HepG2 (cell line): ENCODE measurements around the gene SLC2A11. TPM values are rescaled to one million over a fixed set of nuclear protein-coding genes. Genes with fewer than 3 reads are reported as not detected.
A peak's percentile ranks its signal among the peaks of the same experiment; 100 is the strongest.

ENCODE experiments used
- ATAC-seq: fragments of 200-7000 bp; cut with Tn5 transposase; 3 replicates; pipeline ENCODE4 v1.9.1; 2020; ENCODE audit warnings: mild to moderate bottlenecking, moderate library complexity
- BruUV-seq: library from RNA; stranded (reverse); fragments of 400-500 nt; replicated peaks from 2 replicates; lab custom pipeline; 2021; lab: Mats Ljungman, UMichigan
- CTCF ChIA-PET: fragments of 300-600 bp; formaldehyde crosslinking; extraction: SDS; loops from one replicate; lab custom pipeline; 2021; ENCODE audit warnings: low total read pairs, inconsistent platforms, low intra/inter-chr PET ratio; lab: Yijun Ruan, JAX
- POLR2A ChIA-PET: fragments of 350-600 bp; sonication (Branson Sonifier 250); formaldehyde crosslinking; loops from one replicate; lab custom pipeline; 2020; ENCODE audit warnings: antibody characterized with exemption, inconsistent platforms; lab: Yijun Ruan, JAX
- DNase-seq: peaks from one replicate; pipeline ENCODE4 v3.0.0-alpha.2; 2015; ENCODE audit warnings: low spot score
- FAIRE-seq: peaks from 3 replicates; lab custom pipeline; 2011; peaks lifted over from hg19 to GRCh38; lab: Jason Lieb, UNC
- H2AFZ ChIP-seq: one replicate; pipeline ENCODE4 v1.6.1; 2011; ENCODE audit warnings: low read length, inconsistent platforms
- H3K27ac ChIP-seq: fragments of 300-600 bp; 3 replicates; pipeline ENCODE4 v1.8.0; 2011; ENCODE audit warnings: mixed run types, mild to moderate bottlenecking, mixed read lengths, low read length, inconsistent platforms; ENCODE audit not compliant: insufficient read depth; ENCODE audit errors: extremely low read length
- H3K27me3 ChIP-seq, 2 experiments: fragments of 200-600 bp in 1 of 2; 2 replicates in 1 of 2; 3 replicates in 1 of 2; pipeline versions ENCODE4 v1.6.0 to v1.8.0; 2011; ENCODE audit warnings: low read length in 2 of 2, mild to moderate bottlenecking in 2 of 2, moderate library complexity in 2 of 2, inconsistent platforms in 1 of 2; ENCODE audit not compliant: insufficient read depth in 2 of 2, control insufficient read depth in 1 of 2
- H3K36me3 ChIP-seq, 2 experiments: fragments of 200-600 bp in 1 of 2; replicated peaks in 1 of 2; 2 replicates in 1 of 2; 3 replicates in 1 of 2; pipeline versions ENCODE4 v1.5.1 to v1.8.0; 2011; ENCODE audit warnings: low read length in 2 of 2, inconsistent platforms in 1 of 2; ENCODE audit not compliant: insufficient read depth in 2 of 2, control insufficient read depth in 1 of 2
- H3K4me1 ChIP-seq: 2 replicates; pipeline ENCODE4 v1.5.1; 2012; ENCODE audit warnings: low read length, inconsistent platforms; ENCODE audit not compliant: insufficient read depth
- H3K4me2 ChIP-seq: 2 replicates; pipeline ENCODE4 v1.6.0; 2011; ENCODE audit warnings: low read depth, low read length, inconsistent platforms
- H3K4me3 ChIP-seq, 3 experiments: fragments of 200-600 bp in 1 of 3; sonication (generic), shearing (Covaris generic) in 1 of 3; replicated peaks in 1 of 3; 2 replicates each; pipeline ENCODE4 v1.5.1; 2011 to 2016; ENCODE audit warnings: low read length in 3 of 3, inconsistent platforms in 2 of 3, low read depth in 2 of 3, mild to moderate bottlenecking in 2 of 3, control low read depth in 1 of 3, mixed read lengths in 1 of 3; ENCODE audit not compliant: insufficient read depth in 1 of 3
- H3K79me2 ChIP-seq: one replicate; pipeline ENCODE4 v1.6.1; 2011; ENCODE audit warnings: low read length, inconsistent platforms; ENCODE audit not compliant: insufficient read depth
- H3K9ac ChIP-seq: 2 replicates; pipeline ENCODE4 v1.6.0; 2011; ENCODE audit warnings: mild to moderate bottlenecking, low read depth, low read length, inconsistent platforms; ENCODE audit not compliant: insufficient read depth
- H3K9me3 ChIP-seq: 2 replicates; pipeline ENCODE4 v1.5.1; 2012; ENCODE audit warnings: mild to moderate bottlenecking, low read length
- H4K20me1 ChIP-seq: 2 replicates; pipeline ENCODE4 v1.6.0; 2011; ENCODE audit warnings: inconsistent platforms, mild to moderate bottlenecking, low read length, moderate library complexity; ENCODE audit not compliant: insufficient read depth
- CHCHD3 ChIP-seq: sonication (generic); formaldehyde crosslinking; IDR thresholded peaks from 2 replicates; pipeline ENCODE4 v1.8.0; 2022; ENCODE audit warnings: mild to moderate bottlenecking, missing genetic modification reagents, moderate library complexity
- ETV6 ChIP-seq: sonication (generic); formaldehyde crosslinking; conservative IDR thresholded peaks from 2 replicates; pipeline ENCODE4 v1.4.0; 2020; ENCODE audit warnings: missing genetic modification reagents
- HMG20A ChIP-seq: IDR thresholded peaks from 2 replicates; pipeline ENCODE4 v1.6.1; 2016; ENCODE audit warnings: borderline replicate concordance
- MTF2 ChIP-seq: sonication (generic); formaldehyde crosslinking; IDR thresholded peaks from 2 replicates; pipeline ENCODE4 v1.5.0; 2020; ENCODE audit warnings: missing genetic modification reagents, borderline replicate concordance
- NCOA2 ChIP-seq: sonication (generic); formaldehyde crosslinking; IDR thresholded peaks from 2 replicates; pipeline ENCODE4 v1.8.0; 2022; ENCODE audit warnings: inconsistent platforms
- SIX1 ChIP-seq: sonication (generic); formaldehyde crosslinking; IDR thresholded peaks from 2 replicates; pipeline ENCODE4 v1.4.0; 2020; ENCODE audit warnings: missing genetic modification reagents, borderline replicate concordance
- TCF12 ChIP-seq, 2 experiments: fragments of 450-650 bp in 1 of 2; sonication (generic) in 1 of 2; formaldehyde crosslinking in 1 of 2; IDR thresholded peaks; 2 replicates each; pipeline versions ENCODE4 v1.6.1 to v1.8.0; 2017 to 2022; ENCODE audit warnings: antibody characterized with exemption in 1 of 2, mild to moderate bottlenecking in 1 of 2, missing genetic modification reagents in 1 of 2, moderate library complexity in 1 of 2
- TRIM24 ChIP-seq: sonication (generic); formaldehyde crosslinking; IDR thresholded peaks from 2 replicates; pipeline ENCODE4 v1.8.0; 2022; ENCODE audit warnings: mild to moderate bottlenecking, missing genetic modification reagents
- ZGPAT ChIP-seq: IDR thresholded peaks from 2 replicates; pipeline ENCODE4 v1.6.1; 2016; ENCODE audit warnings: mild to moderate bottlenecking
- ZMYM3 ChIP-seq: sonication (generic); formaldehyde crosslinking; IDR thresholded peaks from 2 replicates; pipeline ENCODE4 v1.5.1; 2020; ENCODE audit warnings: mild to moderate bottlenecking, missing genetic modification reagents
- ZNF383 ChIP-seq: sonication (generic); formaldehyde crosslinking; IDR thresholded peaks from 2 replicates; pipeline ENCODE4 v1.4.0; 2020; ENCODE audit warnings: missing genetic modification reagents, mild to moderate bottlenecking, borderline replicate concordance
- ZNF547 ChIP-seq: sonication (generic); formaldehyde crosslinking; IDR thresholded peaks from 2 replicates; pipeline ENCODE4 v1.5.1; 2020; ENCODE audit warnings: mild to moderate bottlenecking, missing genetic modification reagents
- WGBS: methylation state at CpG from one replicate; pipeline ENCODE4 v1.1.6; 2017; ENCODE audit warnings: low lambda C conversion rate; 5-methylcytosine and 5-hydroxymethylcytosine counted together
- in situ Hi-C: cut with HindIII; loops from 2 replicates; pipeline ENCODE4 v1.10.0; 2017; ENCODE audit warnings: low pct_unique_long_range_greater_than_20kb; ENCODE audit not compliant: extremely low pct_ligation_motif_present
- intact Hi-C: fragments of 100-400 bp; cut with micrococcal nuclease; formaldehyde crosslinking; loops from one replicate; pipeline ENCODE4 v1.10.0; 2022; ENCODE audit not compliant: unreplicated experiment
- polyA plus RNA-seq, 8 experiments: library from polyadenylated mRNA; depleted of rRNA in 3 of 8; stranded (reverse) in 7 of 8; unstranded in 1 of 8; fragments of >200 nt; fragmentation: Illumina TruSeq in 4 of 8; extraction: Trizol in 4 of 8; gene quantifications; 2 replicates each; pipeline versions ENCODE4 v1.2.1 to v1.2.3, GENCODE V29; 2011 to 2016; ENCODE audit warnings: low read depth in 4 of 8, missing spikeins in 1 of 8, mixed read lengths in 1 of 8; ENCODE audit not compliant: insufficient read depth in 1 of 8
- total RNA-seq, 5 experiments: library from RNA; depleted of rRNA; stranded (reverse); fragments of >200 nt; fragmentation: Illumina TruSeq; extraction: Trizol; gene quantifications; 2 replicates each; pipeline ENCODE4 v1.2.3, GENCODE V29; 2016; ENCODE audit warnings: low read depth in 1 of 5
- TF ChIP-seq, protein P1 (sequence below), 2 experiments: fragments of 450-650 bp in 1 of 2; sonication (generic) in 1 of 2; formaldehyde crosslinking; IDR thresholded peaks; 2 replicates each; pipeline versions ENCODE4 v1.5.0 to v1.8.0; 2020 to 2022; ENCODE audit warnings: mild to moderate bottlenecking in 1 of 2, missing genetic modification reagents in 1 of 2
- TF ChIP-seq, protein P2 (sequence below): sonication (generic); formaldehyde crosslinking; IDR thresholded peaks from 2 replicates; pipeline ENCODE4 v1.5.0; 2020; ENCODE audit warnings: mild to moderate bottlenecking, missing genetic modification reagents, borderline replicate concordance
- TF ChIP-seq, protein P3 (sequence below): sonication (generic); formaldehyde crosslinking; IDR thresholded peaks from 2 replicates; pipeline ENCODE4 v1.8.1; 2023; ENCODE audit warnings: mild to moderate bottlenecking, missing genetic modification reagents

Gene SLC2A11
- total and polyA plus RNA-seq, 2 of the 13 experiments (the other 11 are each of a cell fraction or from before 2014, with no cell fraction given), result 15.2 to 15.4 TPM

DNA sequence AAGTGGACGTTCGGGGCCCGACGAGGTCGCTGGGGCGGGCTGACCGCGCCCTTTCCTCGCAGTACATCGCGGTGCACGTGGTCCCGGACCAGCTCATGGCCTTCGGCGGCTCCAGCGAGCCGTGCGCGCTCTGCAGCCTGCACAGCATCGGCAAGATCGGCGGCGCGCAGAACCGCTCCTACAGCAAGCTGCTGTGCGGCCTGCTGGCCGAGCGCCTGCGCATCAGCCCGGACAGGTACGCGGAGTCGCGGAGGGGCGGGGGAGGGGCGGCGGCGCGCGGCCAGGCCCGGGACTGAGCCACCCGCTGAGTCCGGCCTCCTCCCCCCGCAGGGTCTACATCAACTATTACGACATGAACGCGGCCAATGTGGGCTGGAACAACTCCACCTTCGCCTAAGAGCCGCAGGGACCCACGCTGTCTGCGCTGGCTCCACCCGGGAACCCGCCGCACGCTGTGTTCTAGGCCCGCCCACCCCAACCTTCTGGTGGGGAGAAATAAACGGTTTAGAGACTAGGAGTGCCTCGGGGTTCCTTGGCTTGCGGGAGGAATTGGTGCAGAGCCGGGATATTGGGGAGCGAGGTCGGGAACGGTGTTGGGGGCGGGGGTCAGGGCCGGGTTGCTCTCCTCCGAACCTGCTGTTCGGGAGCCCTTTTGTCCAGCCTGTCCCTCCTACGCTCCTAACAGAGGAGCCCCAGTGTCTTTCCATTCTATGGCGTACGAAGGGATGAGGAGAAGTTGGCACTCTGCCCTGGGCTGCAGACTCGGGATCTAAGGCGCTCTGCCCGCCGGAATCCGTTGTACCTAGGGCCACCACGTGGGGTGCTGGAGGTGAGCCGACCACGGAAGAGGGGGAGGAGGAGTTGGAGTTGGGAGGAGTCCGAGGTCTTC is 37.3 kb downstream of the SLC2A11 start:
- intact Hi-C loops, result loop anchor here (2.0 kb wide), 1 partner anchor 26 kb away; no protein-coding TSS in a partner anchor
- H3K9me3 ChIP-seq, result no peaks in the 10 kb centered on the region
- TF ChIP-seq ZMYM3, result no peak
- peak; percentile 39; the same call in 1 of the 2 replicates for TF ChIP-seq ZGPAT (CRISPR knock-in tag)
- TF ChIP-seq, protein P1, sequence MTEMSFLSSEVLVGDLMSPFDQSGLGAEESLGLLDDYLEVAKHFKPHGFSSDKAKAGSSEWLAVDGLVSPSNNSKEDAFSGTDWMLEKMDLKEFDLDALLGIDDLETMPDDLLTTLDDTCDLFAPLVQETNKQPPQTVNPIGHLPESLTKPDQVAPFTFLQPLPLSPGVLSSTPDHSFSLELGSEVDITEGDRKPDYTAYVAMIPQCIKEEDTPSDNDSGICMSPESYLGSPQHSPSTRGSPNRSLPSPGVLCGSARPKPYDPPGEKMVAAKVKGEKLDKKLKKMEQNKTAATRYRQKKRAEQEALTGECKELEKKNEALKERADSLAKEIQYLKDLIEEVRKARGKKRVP (CRISPR knock-in tag; IDR thresholded peaks at IDR 0.05), result peak in 1 of 2 experiments; percentile 10; a peak in 1 of 4 replicates
- no peak for TF ChIP-seq HMG20A
- TF ChIP-seq, protein P2, sequence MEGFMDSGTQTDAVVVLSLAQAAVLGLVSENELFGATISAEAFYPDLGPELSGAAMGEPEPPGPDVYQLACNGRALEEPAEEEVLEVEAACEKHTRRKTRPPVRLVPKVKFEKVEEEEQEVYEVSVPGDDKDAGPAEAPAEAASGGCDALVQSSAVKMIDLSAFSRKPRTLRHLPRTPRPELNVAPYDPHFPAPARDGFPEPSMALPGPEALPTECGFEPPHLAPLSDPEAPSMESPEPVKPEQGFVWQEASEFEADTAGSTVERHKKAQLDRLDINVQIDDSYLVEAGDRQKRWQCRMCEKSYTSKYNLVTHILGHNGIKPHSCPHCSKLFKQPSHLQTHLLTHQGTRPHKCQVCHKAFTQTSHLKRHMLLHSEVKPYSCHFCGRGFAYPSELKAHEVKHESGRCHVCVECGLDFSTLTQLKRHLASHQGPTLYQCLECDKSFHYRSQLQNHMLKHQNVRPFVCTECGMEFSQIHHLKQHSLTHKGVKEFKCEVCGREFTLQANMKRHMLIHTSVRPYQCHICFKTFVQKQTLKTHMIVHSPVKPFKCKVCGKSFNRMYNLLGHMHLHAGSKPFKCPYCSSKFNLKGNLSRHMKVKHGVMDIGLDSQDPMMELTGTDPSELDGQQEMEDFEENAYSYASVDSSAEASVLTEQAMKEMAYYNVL, result peak; percentile 35; the same call in 1 of the 2 replicates
- TF ChIP-seq, protein P3, sequence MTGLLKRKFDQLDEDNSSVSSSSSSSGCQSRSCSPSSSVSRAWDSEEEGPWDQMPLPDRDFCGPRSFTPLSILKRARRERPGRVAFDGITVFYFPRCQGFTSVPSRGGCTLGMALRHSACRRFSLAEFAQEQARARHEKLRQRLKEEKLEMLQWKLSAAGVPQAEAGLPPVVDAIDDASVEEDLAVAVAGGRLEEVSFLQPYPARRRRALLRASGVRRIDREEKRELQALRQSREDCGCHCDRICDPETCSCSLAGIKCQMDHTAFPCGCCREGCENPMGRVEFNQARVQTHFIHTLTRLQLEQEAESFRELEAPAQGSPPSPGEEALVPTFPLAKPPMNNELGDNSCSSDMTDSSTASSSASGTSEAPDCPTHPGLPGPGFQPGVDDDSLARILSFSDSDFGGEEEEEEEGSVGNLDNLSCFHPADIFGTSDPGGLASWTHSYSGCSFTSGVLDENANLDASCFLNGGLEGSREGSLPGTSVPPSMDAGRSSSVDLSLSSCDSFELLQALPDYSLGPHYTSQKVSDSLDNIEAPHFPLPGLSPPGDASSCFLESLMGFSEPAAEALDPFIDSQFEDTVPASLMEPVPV, result no peak
- no peak for TF ChIP-seq MTF2
- peak; percentile 81; the same call in 1 of the 2 replicates for TF ChIP-seq CHCHD3 (CRISPR knock-in tag)
- TF ChIP-seq TCF12 (IDR thresholded peaks at IDR 0.05), result no peak
- peak; percentile 26; the same call in 1 of the 2 replicates for TF ChIP-seq TCF12 (CRISPR knock-in tag; IDR thresholded peaks at IDR 0.05)
- 0 out of 2 replicates have a peak, but pooled peaks have one; percentile 13 for TF ChIP-seq TRIM24 (CRISPR knock-in tag)
- no peak for TF ChIP-seq NCOA2
- TF ChIP-seq ZNF383 (CRISPR knock-in tag), result 0 out of 2 replicates have a peak, but pooled peaks have one; percentile 38
- peak; percentile 61; the same call in 1 of the 2 replicates for TF ChIP-seq ZNF547 (CRISPR knock-in tag)
- TF ChIP-seq ETV6 (CRISPR knock-in tag), result no peak
- TF ChIP-seq SIX1 (CRISPR knock-in tag), result no peak

More for the DNA sequence above, 37.3 kb downstream of the SLC2A11 start:
- Histone ChIP-seq H2AFZ (no peak overlapping the region), H4K20me1 (peaks cover 14% of the 10 kb centered on the region; the same call in 1 of the 2 replicates), H3K79me2 (peaks cover 16% of the 10 kb centered on the region), H3K4me1 (peaks cover 54% of the 10 kb centered on the region), H3K4me2 (peak overlapping the region; percentile 99), H3K27me3 (no peaks in the 10 kb centered on the region; a peak in 1 of 5 replicates), H3K4me3 (peak overlapping the region; percentile 78 to 86 (median 85)), H3K27ac (peak overlapping the region; percentile 96), H3K9ac (peak overlapping the region; percentile 87), H3K36me3 (peaks cover 5 to 17% of the 10 kb centered on the region in 2 experiments; a peak in 4 of 5 replicates)
- POLR2A ChIA-PET, result interaction anchor here (0.6 to 2.6 kb wide), 19 partner anchors 9 to 660 kb away, joined by 3 to 84 read pairs (median 5); partner anchors contain the start of genes CHCHD10, GUCD1 and SLC2A11
- CTCF ChIA-PET, result interaction anchor here (1.4 kb wide), 1 partner anchor 33 kb away, joined by 7 read pairs; no protein-coding TSS in a partner anchor
- in situ Hi-C loops, result no loop called here
- peak; percentile 47 for ATAC-seq
- FAIRE-seq, result peak; percentile 55
- WGBS, result under 1% methylated on average over 22 of the region's 79 CpGs
- peak; percentile 85 for DNase-seq
- BruUV-seq, result TSS peak; percentile 83
